Ecto neural progenitor cell (in vitro differentiated cells): ENCODE data around the gene SYNPO2.
"Not testable (repeated sequence)": the region's sequence is repeated elsewhere in the genome, so short reads cannot be mapped to it uniquely, and the experiment has no call there.

Experiments
- DNase-seq: peaks from one replicate; pipeline ENCODE4 v3.0.0-alpha.2; 2018; ENCODE audit warnings: low spot score

Gene SYNPO2

GRCh38 chr4:119034276-119035008 is 145.8 kb downstream of the SYNPO2 start:
- no peak for DNase-seq

DNA sequence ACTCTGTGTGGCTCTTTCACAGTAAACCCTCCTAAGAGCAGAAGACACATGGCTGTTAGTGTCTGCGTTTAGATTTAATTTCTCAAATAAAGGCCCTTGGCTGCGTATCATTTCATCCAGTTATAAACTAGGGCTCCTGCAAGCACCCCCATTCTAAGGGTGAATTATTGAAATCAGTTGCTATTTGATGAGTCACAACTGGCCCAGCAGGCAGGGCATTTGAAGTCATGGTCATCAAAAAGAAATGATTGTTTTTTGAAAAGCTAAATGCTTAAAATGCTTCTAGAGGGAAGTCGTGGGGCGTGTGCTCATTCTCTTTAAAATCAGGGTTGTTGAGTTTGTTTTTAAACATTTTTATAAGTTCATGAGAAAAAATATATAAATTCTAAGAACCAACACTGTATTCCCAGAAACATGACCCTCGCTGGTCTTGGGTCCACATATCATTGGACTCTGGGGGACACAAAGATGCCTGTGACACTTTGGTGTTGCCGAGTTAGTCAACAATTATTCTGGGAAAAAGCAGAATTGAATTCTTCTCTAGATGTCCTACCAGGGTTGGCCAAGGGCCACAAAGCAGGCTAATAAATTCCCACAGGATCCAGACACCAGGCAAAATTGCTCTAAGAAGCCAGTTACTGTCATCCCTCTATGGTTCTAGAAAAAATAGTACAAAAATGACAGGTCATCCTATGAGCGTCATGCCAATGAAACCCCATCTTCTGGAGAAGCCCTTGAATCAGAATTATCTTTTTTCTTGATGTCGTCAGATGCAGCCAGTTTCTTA is 147.5 kb downstream of the SYNPO2 start:
- DNase-seq = no peak

DNA sequence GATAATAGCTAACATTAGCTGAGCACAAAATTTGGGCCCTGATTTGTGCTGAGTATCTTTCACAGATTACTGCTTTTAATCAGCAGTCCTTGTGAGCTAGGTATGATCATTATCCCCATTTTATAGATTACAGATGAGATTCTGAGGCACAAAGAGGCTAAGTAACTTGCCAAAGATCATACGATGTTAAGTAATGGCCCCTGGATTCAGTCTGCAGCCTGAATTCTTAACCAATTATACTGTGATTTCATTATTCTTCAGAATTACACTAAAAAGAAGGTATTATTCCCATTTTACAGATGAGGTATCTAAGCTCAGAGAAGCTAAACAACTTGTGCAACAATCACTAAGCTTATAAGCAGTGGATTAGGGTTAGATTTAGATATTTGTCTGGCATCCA is 149.1 kb downstream of the SYNPO2 start:
- no peak for DNase-seq

DNA sequence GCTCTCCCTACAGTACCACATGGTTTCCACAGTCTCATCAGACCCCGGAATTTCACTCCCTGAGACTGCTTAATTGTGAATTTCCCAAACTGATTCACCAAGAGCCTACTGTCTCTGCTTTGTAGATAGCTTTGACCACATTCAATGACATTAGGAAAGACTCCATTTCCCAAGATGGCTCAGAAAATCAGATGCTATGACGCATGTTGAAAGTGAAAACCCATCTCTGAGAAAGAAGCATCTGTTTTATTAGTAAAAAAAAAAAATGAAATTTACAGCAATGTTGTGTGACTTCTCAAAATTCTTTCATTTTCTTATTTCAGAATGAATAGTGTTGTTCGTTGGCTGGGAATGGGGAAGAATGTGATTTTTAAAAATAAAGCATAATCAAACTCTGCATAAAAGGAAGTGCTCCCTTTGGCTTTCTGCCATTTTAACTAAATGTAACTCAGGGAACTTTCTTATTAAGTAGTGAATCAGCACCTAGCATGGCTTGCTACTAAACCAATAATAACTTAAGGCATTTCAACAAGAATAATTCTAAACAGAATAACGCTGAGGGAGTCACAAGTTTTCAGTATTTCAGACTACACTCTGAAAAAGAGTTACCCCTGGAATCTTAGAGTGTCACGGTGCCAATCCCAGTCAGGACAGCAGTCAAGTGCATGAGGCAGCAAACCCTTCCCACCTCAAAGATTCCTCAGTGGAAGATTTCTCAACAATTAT is 149.6 kb downstream of the SYNPO2 start:
- DNase-seq = no peak

DNA sequence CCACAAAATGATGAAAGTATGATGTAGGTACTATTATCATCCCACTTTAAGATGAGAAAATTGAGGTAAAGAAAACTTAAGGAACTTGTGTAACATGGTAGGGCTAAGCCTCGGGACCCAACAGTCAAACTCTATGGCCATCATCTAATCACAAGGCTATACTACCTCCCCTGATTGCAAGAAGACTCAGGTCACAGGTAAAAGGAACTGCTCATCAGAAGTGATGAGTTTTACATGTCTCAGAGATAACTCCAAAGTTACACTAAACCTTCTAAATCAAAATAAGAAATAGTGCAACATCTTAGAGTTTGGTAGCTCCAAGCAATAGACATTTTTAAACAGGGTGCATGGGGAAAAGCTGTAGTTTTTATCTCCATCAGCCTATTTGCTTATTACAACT is 150.5 kb downstream of the SYNPO2 start:
- DNase-seq = no peak

DNA sequence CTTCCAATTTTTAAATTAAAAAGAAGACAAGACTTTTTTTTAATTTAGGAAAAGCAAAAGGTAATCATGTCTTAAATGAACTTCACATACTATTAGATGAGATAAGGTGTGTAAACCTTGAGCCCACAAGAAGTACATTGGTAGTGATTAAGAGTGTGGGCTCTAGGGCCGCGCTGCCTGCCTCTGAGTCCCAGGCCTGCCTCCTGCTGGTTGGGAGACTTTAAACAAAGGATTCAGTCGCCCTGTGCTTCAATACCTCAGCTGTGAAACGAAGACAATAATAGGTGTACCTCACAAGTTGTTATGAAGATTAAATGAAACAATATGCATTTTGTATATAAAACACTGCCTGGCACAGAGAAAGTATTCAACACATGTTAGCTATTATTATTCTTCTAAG is 151.1 kb downstream of the SYNPO2 start:
- no peak for DNase-seq

GRCh38 chr4:119040261-119040660 is 151.6 kb downstream of the SYNPO2 start:
- DNase-seq = no peak

GRCh38 chr4:119040694-119041185 is 152.1 kb downstream of the SYNPO2 start:
- no peak for DNase-seq

GRCh38 chr4:119041396-119041795 is 152.7 kb downstream of the SYNPO2 start:
- DNase-seq = no peak

- no peak for DNase-seq
Observed at GRCh38 chr4:119041951-119042560, 153.4 kb downstream of the SYNPO2 start.

DNA sequence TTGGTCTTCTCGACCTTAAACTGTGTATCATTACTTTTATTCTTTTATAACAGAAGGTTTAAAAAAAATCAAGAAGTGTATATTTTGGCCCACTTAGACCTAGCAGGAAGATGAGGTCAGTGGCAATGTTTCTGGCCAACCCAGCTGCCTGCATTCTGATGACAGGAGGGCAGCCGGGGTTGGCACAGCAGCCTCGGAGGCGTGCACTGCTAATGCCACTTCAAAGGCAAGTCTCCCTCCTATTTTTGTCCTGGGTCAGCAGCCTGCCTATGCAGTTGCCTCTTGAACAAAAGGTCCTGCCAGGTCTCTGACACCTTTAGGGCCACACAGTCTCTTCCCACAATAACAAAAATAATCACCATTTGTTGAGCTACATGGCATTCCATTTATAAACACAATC is 157.6 kb downstream of the SYNPO2 start:
- no peak for DNase-seq

- not testable (repeated sequence) for DNase-seq
Observed at GRCh38 chr4:119047059-119047458, 158.4 kb downstream of the SYNPO2 start.

DNA sequence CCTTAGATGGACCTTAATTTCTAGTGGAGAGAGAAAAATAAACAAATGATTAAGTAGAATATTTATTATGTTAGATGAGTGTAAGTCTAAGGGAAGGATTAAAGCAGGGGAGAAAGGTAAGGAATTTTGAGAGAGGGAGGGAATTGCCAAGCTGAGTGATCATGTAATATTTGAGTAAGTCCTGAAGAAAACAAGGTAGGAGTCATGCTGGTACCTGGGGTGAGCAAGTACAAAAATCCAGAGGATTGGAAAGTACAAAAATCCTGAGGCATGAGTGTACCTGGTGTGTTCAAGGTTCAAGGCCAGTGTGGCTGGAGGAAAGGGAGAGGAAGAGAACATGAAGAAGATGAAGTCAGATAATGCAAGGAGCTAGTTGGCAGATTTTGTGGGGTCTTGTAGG is 159.8 kb downstream of the SYNPO2 start:
- DNase-seq = no peak

DNA sequence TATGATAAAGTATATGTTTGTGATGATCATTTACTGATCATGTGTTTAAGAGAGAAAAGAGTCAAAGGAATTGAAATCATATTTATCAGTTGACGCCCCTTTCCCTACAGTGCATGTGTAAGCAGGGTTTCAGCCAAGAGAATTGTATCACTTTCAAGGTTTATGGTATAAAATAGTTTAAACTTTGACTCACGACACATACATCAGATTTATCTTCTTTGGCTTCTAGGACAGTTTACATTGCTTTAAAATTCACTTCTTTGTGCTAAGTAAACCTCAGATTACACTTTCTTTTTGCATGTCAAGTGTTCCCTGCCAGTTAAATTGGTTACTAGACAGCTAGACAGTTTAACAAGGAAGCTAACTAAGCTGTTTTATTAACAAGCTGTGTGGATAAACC is 160.7 kb downstream of the SYNPO2 start:
- DNase-seq = no peak

GRCh38 chr4:119050527-119051090 is 162.0 kb downstream of the SYNPO2 start:
- no peak for DNase-seq

GRCh38 chr4:119053245-119053644 is 164.6 kb downstream of the SYNPO2 start:
- no peak for DNase-seq

- no peak for DNase-seq
Observed at GRCh38 chr4:119053997-119054396, 165.3 kb downstream of the SYNPO2 start.

GRCh38 chr4:119057417-119057816 is 168.8 kb downstream of the SYNPO2 start:
- DNase-seq = no peak

- no peak for DNase-seq
Observed at GRCh38 chr4:119059221-119059620, 170.6 kb downstream of the SYNPO2 start.

- not testable (repeated sequence) for DNase-seq
Observed at GRCh38 chr4:119067125-119067524, 178.5 kb downstream of the SYNPO2 start.

DNA sequence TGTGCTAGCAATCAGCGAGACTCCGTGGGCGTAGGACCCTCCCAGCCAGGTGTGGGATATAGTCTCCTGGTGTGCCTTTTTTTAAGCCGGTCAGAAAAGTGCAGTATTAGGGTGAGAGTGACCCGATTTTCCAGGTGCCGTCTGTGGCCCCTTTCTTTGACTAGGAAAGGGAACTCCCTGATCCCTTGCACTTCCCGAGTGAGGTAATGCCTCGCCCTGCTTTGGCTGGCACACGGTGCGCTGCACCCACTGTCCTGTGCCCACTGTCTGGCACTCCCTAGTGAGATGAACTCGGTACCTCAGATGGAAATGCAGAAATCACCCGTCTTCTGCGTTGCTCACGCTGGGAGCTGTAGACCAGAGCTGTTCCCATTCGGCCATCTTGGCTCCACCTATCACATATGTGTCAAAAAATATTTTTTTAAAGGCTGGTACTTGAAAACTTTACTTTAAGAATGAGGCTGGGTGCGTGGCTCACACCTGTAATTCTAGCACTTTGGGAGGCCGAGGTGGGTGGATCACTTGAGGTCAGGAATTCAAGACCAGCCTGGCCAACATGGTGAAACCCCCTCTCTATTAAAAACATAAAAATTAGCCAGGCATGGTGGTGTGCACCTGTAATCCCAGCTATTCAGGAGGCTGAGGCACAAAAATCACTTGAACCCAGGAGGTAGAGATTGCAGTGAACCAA is 179.2 kb downstream of the SYNPO2 start:
- not testable (repeated sequence) for DNase-seq
